Lung (tissue), 12 donors: ENCODE results near the gene EXOC7. TPM values are rescaled to one million over a fixed set of nuclear protein-coding genes. Genes with fewer than 3 reads are reported as not detected.

ENCODE experiments used
- ATAC-seq: fragments of 200-7000 bp; cut with Tn5 transposase; one replicate; pipeline ENCODE4 v1.9.1; 2020; ENCODE audit warnings: moderate number of reproducible peaks; ENCODE audit not compliant: insufficient read depth, low FRiP score
- DNase-seq, 3 donors: peaks; one replicate each; pipeline ENCODE4 v3.0.0-alpha.2; 2013 to 2017
- H3K27ac ChIP-seq, 2 donors: one replicate each; pipeline ENCODE4 v1.5.1; 2013; ENCODE audit warnings: mild to moderate bottlenecking in 2 of 2, moderate library complexity in 2 of 2, control low read depth in 1 of 2, inconsistent platforms in 1 of 2, low read depth in 1 of 2, low read length in 1 of 2
- H3K27me3 ChIP-seq, 3 donors: one replicate each; pipeline ENCODE4 v1.5.1; 2013; ENCODE audit warnings: low read length in 2 of 3; ENCODE audit not compliant: control insufficient read depth in 3 of 3, insufficient read depth in 3 of 3
- H3K36me3 ChIP-seq, 4 donors: one replicate each; pipeline ENCODE4 v1.5.1; 2013; ENCODE audit warnings: low read length in 4 of 4, mild to moderate bottlenecking in 1 of 4, moderate library complexity in 1 of 4; ENCODE audit not compliant: control insufficient read depth in 4 of 4, insufficient read depth in 4 of 4
- H3K4me1 ChIP-seq, 5 donors: one replicate each; pipeline ENCODE4 v1.5.1; 2013; ENCODE audit warnings: low read length in 5 of 5, mild to moderate bottlenecking in 2 of 5, moderate library complexity in 1 of 5; ENCODE audit not compliant: control insufficient read depth in 5 of 5, insufficient read depth in 5 of 5
- H3K4me3 ChIP-seq: one replicate; pipeline ENCODE4 v1.5.1; 2013; ENCODE audit warnings: mild to moderate bottlenecking, control low read depth, moderate library complexity
- H3K9ac ChIP-seq, 2 donors: one replicate each; pipeline ENCODE4 v1.5.1; 2013; ENCODE audit warnings: low read length in 2 of 2, control low read depth in 1 of 2; ENCODE audit not compliant: insufficient read depth in 1 of 2
- H3K9me3 ChIP-seq, 4 donors: one replicate each; pipeline ENCODE4 v1.5.1; 2013; ENCODE audit warnings: low read length in 3 of 4, mild to moderate bottlenecking in 1 of 4, moderate library complexity in 1 of 4; ENCODE audit not compliant: control insufficient read depth in 4 of 4, insufficient read depth in 3 of 4
- WGBS, 2 donors: extraction: QIAGEN DNeasy Blood & Tissue Kit; methylation state at CpG; one replicate each; pipeline ENCODE4 v1.1.7; 2013; 5-methylcytosine and 5-hydroxymethylcytosine counted together
- polyA plus RNA-seq, 2 donors: library from polyadenylated mRNA; stranded (reverse); fragments of 200-250 nt; gene quantifications; one replicate each; pipeline ENCODE4 v1.2.1, GENCODE V29; 2013
- total RNA-seq, 2 donors: library from RNA; depleted of rRNA in 1 of 2; stranded (reverse); fragments of >200 nt in 1 of 2; gene quantifications; one replicate each; pipeline ENCODE4 v1.2.1, GENCODE V29; 2014 to 2021
- TF ChIP-seq, protein P1 (sequence below): IDR thresholded peaks from 2 replicates; pipeline ENCODE4 v1.5.1; 2012; ENCODE audit warnings: mild to moderate bottlenecking; ENCODE audit errors: control extremely low read depth, extremely low read depth
- donor health status: control.
- donor health status: control.
- donor health status: Bipolar disorder and iron deficiency.
- donor health status: healthy.
- donor health status: DM: yes; HTN: yes; CAD: no.

Gene EXOC7
- total and polyA plus RNA-seq, 4 donors = 49.9 to 111 (median 80.9) TPM

DNA sequence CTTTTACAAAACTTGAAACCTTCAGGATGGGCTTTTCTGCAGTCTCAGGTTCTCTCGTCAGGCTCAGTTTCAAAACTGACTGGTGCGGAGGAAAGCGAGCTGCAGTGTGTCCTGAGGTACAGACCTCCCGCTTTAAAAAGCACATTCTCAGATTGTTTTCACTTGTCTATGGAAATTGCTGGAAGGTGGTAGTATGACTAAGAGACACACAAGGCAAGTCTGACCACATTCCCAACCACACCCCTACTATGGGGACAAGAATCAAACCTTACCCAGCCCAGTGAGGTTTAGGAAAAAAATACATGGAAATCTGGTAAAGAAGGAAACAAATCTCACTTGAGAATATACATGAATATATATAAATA lies 49.5 kb downstream of the EXOC7 start:
- 74 to 89% methylated on average over 4 of the region's 4 CpGs for whole genome bisulfite sequencing, 2 donors
- Histone ChIP-seq H3K4me3 (no peak overlapping the region), H3K9me3 (no peaks in the 10 kb centered on the region), H3K4me1 (peaks cover 0 to 19% (median 0%) of the 10 kb centered on the region in 5 donors), H3K9ac (no peak overlapping the region), H3K27ac (peak overlapping the region in 1 of 2 donors; percentile 80), H3K36me3 (peaks cover 21 to 46% (median 40%) of the 10 kb centered on the region in 4 donors), H3K27me3 (no peaks in the 10 kb centered on the region)
- TF ChIP-seq, protein P1, sequence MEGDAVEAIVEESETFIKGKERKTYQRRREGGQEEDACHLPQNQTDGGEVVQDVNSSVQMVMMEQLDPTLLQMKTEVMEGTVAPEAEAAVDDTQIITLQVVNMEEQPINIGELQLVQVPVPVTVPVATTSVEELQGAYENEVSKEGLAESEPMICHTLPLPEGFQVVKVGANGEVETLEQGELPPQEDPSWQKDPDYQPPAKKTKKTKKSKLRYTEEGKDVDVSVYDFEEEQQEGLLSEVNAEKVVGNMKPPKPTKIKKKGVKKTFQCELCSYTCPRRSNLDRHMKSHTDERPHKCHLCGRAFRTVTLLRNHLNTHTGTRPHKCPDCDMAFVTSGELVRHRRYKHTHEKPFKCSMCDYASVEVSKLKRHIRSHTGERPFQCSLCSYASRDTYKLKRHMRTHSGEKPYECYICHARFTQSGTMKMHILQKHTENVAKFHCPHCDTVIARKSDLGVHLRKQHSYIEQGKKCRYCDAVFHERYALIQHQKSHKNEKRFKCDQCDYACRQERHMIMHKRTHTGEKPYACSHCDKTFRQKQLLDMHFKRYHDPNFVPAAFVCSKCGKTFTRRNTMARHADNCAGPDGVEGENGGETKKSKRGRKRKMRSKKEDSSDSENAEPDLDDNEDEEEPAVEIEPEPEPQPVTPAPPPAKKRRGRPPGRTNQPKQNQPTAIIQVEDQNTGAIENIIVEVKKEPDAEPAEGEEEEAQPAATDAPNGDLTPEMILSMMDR = no peak
- DNase-seq = no peak
- no peak for ATAC-seq

DNA sequence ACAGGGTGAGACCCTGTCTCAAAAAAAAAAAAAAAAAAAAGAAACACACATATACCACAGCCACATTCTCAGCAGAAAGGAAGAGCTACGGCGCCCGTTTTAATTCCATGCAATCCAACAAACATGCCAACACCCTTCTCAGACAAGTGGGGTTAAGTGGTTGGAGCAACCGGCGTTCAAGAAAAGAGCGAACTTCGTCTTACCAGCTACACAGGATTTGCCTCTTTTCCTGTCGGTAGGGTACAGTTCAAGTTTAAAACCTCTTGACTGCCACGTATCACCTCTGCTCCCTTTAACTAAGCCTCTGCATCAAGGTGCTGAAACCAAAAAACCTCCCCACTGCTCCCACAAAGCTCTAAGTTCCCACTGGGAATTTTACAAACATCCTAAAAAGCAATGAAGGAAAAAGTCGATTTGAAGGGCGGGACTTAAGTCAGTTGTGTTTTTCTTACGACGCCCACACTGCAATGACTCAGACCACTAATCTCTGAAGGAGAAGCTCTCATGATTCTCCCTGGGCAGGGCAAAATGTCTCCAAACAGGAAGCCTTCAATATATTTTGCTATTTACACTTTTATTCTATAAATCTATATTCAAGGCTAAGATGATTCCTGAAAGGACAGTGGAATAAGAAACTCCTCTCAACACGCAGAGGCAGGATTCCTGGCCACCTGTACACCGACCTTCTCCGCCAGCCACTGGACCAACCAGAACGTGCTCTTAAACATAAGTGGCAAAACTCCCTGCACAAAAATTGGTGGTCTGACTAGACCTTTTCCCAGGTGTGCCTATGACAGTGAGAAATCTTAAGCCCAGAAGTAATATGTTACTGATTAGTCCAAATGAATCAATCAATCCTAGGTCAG lies 50.1 kb downstream of the EXOC7 start:
- H3K27ac ChIP-seq = peak overlapping the region in 1 of 2 donors; percentile 80
- no peaks in the 10 kb centered on the region for H3K27me3 ChIP-seq
- H3K36me3 ChIP-seq = peaks cover 21 to 48% (median 40%) of the 10 kb centered on the region in 4 donors
- H3K9me3 ChIP-seq = no peaks in the 10 kb centered on the region
- ATAC-seq = no peak
- H3K4me1 ChIP-seq = peaks cover 0 to 19% (median 0%) of the 10 kb centered on the region in 5 donors
- 67 to 84% methylated on average over 17 of the region's 17 CpGs for WGBS, 2 donors
- no peak overlapping the region for H3K4me3 ChIP-seq
- peak; percentile 68 to 89 (median 69) for DNase-seq
- TF ChIP-seq, protein P1 = no peak
- H3K9ac ChIP-seq = no peak overlapping the region

DNA sequence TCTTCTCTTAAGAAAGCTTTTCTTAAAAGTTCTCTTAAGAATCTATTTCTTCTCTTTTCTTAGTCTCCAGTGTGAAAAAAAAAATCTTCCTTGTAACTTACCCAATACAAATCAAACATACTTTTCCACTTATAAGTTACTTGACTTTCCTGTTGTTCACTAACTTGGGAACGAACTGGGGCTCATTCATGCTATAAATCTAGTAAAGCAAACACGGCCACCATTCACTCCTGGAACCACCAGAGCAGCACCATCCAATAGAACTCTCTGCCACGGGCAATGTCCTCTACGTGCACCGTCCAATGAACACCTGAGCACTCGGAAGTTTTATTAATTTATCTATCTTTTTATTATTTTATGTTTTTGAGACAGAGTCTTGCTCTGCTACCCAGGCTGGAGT lies 52.0 kb downstream of the EXOC7 start:
- peaks cover 0 to 19% (median 0%) of the 10 kb centered on the region in 5 donors for H3K4me1 ChIP-seq
- no peak overlapping the region for H3K4me3 ChIP-seq
- ATAC-seq (no peak), DNase-seq (peak; percentile 38 to 66 (median 58))
- no peaks in the 10 kb centered on the region for H3K27me3 ChIP-seq
- H3K27ac ChIP-seq = peak overlapping the region in 1 of 2 donors; percentile 84
- no peak overlapping the region for H3K9ac ChIP-seq
- H3K36me3 ChIP-seq = peaks cover 30 to 43% (median 40%) of the 10 kb centered on the region in 4 donors
- TF ChIP-seq, protein P1 = no peak
- no peaks in the 10 kb centered on the region for H3K9me3 ChIP-seq
- 73 to 82% methylated on average over 6 of the region's 6 CpGs for WGBS, 2 donors
